Transverse colon (tissue), 4 donors: ENCODE data around the gene IRS2.

Source experiments
- EP300 ChIP-seq: sonication (generic); formaldehyde crosslinking; IDR thresholded peaks from one replicate; pipeline ENCODE4 v1.6.1; 2017; ENCODE audit warnings: antibody characterized with exemption, low read depth
- POLR2A ChIP-seq: fragments of 450-650 bp; IDR thresholded peaks from one replicate; pipeline ENCODE4 v1.6.1; 2016; ENCODE audit warnings: antibody characterized with exemption, mild to moderate bottlenecking, moderate library complexity
- POLR2AphosphoS5 ChIP-seq, 3 donors: sonication (generic); formaldehyde crosslinking; IDR thresholded peaks; one replicate each; pipeline ENCODE4 v1.6.1; 2016; ENCODE audit warnings: antibody characterized with exemption in 3 of 3
- TF ChIP-seq, protein P1 (sequence below), 5 experiments: fragments of 200-600 bp in 3 of 5; fragments of 450-650 bp in 2 of 5; sonication (generic) in 3 of 5; IDR thresholded peaks; 1 replicate in 2 of 5; 2 replicates in 3 of 5; pipeline ENCODE4 v1.5.1; 2016 to 2017; ENCODE audit warnings: antibody characterized with exemption in 5 of 5, inconsistent platforms in 3 of 5, mild to moderate bottlenecking in 2 of 5, moderate library complexity in 1 of 5

DNA sequence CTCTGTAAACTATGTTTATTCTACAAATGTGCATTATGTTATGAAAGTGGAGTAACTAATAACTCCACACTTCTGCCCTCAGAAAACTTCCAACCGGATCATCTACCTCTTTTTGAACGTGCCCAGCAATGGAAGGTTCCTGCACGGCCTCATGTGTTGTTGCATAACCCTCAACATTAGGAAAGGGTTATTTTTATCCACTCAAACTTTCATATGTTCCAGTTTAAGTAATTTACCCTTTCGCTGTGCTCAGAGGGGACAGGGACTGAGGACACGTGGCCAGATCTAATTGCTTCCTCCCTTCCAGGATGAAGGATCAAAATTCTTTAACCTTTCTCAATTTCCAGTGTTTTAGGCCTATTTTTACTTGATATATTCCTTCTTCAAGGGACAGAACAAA, 29.6 kb downstream of the IRS2 start:
- TF ChIP-seq, protein P1, sequence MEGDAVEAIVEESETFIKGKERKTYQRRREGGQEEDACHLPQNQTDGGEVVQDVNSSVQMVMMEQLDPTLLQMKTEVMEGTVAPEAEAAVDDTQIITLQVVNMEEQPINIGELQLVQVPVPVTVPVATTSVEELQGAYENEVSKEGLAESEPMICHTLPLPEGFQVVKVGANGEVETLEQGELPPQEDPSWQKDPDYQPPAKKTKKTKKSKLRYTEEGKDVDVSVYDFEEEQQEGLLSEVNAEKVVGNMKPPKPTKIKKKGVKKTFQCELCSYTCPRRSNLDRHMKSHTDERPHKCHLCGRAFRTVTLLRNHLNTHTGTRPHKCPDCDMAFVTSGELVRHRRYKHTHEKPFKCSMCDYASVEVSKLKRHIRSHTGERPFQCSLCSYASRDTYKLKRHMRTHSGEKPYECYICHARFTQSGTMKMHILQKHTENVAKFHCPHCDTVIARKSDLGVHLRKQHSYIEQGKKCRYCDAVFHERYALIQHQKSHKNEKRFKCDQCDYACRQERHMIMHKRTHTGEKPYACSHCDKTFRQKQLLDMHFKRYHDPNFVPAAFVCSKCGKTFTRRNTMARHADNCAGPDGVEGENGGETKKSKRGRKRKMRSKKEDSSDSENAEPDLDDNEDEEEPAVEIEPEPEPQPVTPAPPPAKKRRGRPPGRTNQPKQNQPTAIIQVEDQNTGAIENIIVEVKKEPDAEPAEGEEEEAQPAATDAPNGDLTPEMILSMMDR (IDR thresholded peaks at IDR 0.05), result no peak
- TF ChIP-seq POLR2AphosphoS5 (IDR thresholded peaks at IDR 0.05) (no peak), EP300 (no peak), POLR2A (no peak)
